HFFc6 (cell line): Measurements from ENCODE around the gene GRAMD1A. TPM values are rescaled to one million over a fixed set of nuclear protein-coding genes. Genes with fewer than 3 reads are reported as not detected.
A peak's percentile ranks its signal among the peaks of the same experiment; 100 is the strongest.
"Not testable (repeated sequence)": the region's sequence is repeated elsewhere in the genome, so short reads cannot be mapped to it uniquely, and the experiment has no call there.

Experiments
- DNase-seq: peaks from one replicate; pipeline ENCODE4 v3.0.0-alpha.2; 2018
- H3K27ac Mint-ChIP-seq: 2 replicates; pipeline ENCODE4 v1.8.0; 2020; ENCODE audit warnings: mild to moderate bottlenecking, mixed read lengths
- H3K27me3 Mint-ChIP-seq: 2 replicates; pipeline ENCODE4 v1.8.0; 2021; ENCODE audit warnings: mild to moderate bottlenecking, moderate library complexity, mixed read lengths; ENCODE audit not compliant: insufficient read depth
- H3K36me3 Mint-ChIP-seq: 2 replicates; pipeline ENCODE4 v1.8.0; 2021; ENCODE audit warnings: low read depth, mixed read lengths
- H3K4me1 Mint-ChIP-seq: 2 replicates; pipeline ENCODE4 v1.8.0; 2020; ENCODE audit warnings: low read depth, mixed read lengths
- H3K4me3 Mint-ChIP-seq: 2 replicates; pipeline ENCODE4 v1.8.0; 2020; ENCODE audit warnings: mild to moderate bottlenecking, moderate library complexity, mixed read lengths
- H3K9me3 Mint-ChIP-seq: 2 replicates; pipeline ENCODE4 v1.8.0; 2020; ENCODE audit warnings: mild to moderate bottlenecking, mixed read lengths
- CTCF ChIP-seq: fragments of 200-600 bp; sonication (generic); IDR thresholded peaks from 2 replicates; pipeline ENCODE4 v1.5.0; 2021; ENCODE audit warnings: antibody characterized with exemption, mild to moderate bottlenecking
- total RNA-seq, 6 experiments: library from RNA; stranded (reverse); fragmentation: NEBNext Ultra II Directional; extraction: Animal tissue kit (Norgen Biotek cat#: 25700); gene quantifications; 2 replicates in 1 of 6; 3 replicates in 5 of 6; pipeline ENCODE4 v1.2.3, GENCODE V29; 2021

Gene GRAMD1A
- total RNA-seq, 6 experiments from 2014 or later: 48.2 to 51.3 (median 50.0) TPM

DNA sequence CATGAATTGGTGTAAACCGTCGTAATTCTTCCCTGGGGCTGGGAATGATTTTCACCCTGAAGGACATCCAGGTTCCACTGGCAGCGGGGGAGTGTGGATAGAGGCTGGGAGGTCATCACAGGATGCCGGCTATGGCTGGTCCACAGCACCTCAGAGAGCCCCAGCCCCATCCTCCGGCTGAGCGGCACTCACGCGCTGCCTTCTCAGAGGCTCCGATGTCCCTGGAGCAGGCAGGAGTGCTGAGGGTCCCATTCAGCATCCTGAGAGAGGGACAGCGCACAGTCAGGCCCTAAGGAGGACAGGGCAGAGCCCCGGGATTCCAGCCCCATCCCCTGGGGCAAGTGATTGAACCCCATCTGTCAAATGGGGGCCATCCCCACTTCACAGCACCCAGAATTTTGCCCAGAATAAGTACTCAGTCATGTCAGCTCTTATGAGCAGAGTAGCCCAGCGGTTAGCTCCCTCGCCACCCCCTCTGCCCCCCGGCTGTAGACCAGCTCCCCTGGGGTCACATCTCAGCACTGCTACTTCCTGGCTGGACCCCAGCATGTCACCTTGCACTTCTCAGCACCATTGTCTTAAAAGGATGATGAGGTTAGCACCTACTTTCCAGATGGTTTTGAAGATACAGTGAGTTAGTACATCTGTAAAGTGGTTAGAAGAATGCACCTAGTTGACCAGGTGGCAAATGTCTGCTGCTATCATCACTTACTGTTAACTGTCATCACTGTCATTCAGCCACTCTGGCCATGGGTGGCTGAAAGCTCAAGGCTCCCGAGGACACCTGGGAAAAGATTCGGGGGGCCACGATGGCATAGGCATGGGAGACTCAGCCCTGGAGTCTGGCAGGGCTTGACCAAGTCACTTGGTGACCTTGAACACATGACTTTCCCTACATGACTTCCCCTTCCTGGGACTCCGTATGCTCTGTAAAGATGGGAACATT is 11.9 kb downstream of the GRAMD1A start:
- H3K4me1 Mint-ChIP-seq: peaks cover 1% of the 10 kb centered on the region
- H3K4me3 Mint-ChIP-seq: no peak overlapping the region
- peaks cover 12% of the 10 kb centered on the region; the same call in 1 of the 2 replicates for H3K36me3 Mint-ChIP-seq
- peaks cover 3% of the 10 kb centered on the region for H3K27me3 Mint-ChIP-seq
- H3K9me3 Mint-ChIP-seq: no peaks in the 10 kb centered on the region
- no peak for TF ChIP-seq CTCF
- no peak for DNase-seq
- H3K27ac Mint-ChIP-seq: no peak overlapping the region

GRCh38 chr19:35013041-35013819 is 13.1 kb downstream of the GRAMD1A start:
- no peak overlapping the region for H3K4me3 Mint-ChIP-seq
- H3K9me3 Mint-ChIP-seq: no peaks in the 10 kb centered on the region
- no peaks in the 10 kb centered on the region for H3K4me1 Mint-ChIP-seq
- DNase-seq: peak; percentile 16
- TF ChIP-seq CTCF: peak; percentile 94
- peaks cover 15% of the 10 kb centered on the region for H3K36me3 Mint-ChIP-seq
- H3K27ac Mint-ChIP-seq: no peak overlapping the region
- peaks cover 4% of the 10 kb centered on the region for H3K27me3 Mint-ChIP-seq

DNA sequence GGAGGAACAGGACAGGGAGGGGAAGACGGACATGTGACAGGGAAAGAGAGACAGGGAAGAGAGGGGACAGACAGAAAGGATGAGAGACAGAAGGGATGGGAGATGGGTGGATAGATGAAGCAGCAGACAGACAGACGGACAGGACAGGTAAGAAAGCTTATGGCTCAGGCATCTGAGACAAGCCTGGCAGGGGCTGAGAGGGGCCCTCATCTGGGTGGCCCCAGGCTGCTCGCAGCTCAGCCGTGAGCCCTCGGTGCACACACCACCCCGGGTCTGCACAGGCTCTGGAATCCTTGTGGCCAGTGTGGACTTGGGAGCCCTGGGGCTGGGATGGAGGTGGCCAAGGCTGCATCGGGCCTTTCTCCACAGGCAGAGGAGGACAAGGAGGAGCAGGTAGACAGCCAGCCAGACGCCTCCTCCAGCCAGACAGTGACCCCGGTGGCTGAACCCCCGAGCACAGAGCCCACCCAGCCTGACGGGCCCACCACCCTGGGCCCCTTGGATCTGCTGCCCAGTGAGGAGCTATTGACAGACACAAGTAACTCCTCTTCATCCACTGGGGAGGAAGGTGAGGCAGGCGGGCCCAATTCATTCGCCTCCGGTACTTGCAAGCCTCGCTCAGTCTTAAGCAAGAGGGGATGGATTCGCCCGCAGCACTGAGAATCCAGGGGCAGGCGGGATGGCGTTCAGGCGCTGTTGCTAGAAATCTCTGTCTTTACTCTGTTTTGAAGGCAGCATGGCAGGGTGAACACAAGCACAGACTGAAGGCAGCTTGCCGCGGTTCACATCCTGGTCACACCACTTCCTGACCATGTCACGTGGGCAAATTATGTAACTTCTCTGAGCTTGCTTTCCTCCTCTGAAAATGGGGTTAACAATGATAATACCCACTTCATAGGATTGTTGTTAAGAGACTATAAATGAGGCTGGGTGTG is 14.0 kb downstream of the GRAMD1A start:
- H3K27me3 Mint-ChIP-seq: peaks cover 4% of the 10 kb centered on the region
- H3K4me3 Mint-ChIP-seq: no peak overlapping the region

GRCh38 chr19:35014774-35015173 is 14.7 kb downstream of the GRAMD1A start:
- H3K4me3 Mint-ChIP-seq, DNase-seq, H3K27me3 Mint-ChIP-seq, H3K27ac Mint-ChIP-seq, H3K4me1 Mint-ChIP-seq, H3K9me3 Mint-ChIP-seq: not testable (repeated sequence)
- H3K36me3 Mint-ChIP-seq: peaks cover 24% of the 10 kb centered on the region

More for the DNA sequence above, 14.0 kb downstream of the GRAMD1A start:
- Mint-ChIP-seq H3K9me3 (no peaks in the 10 kb centered on the region), H3K27ac (no peak overlapping the region; the same call in 1 of the 2 replicates), H3K4me1 (no peaks in the 10 kb centered on the region), H3K36me3 (peaks cover 20% of the 10 kb centered on the region)
- no peak for DNase-seq
- TF ChIP-seq CTCF: no peak

DNA sequence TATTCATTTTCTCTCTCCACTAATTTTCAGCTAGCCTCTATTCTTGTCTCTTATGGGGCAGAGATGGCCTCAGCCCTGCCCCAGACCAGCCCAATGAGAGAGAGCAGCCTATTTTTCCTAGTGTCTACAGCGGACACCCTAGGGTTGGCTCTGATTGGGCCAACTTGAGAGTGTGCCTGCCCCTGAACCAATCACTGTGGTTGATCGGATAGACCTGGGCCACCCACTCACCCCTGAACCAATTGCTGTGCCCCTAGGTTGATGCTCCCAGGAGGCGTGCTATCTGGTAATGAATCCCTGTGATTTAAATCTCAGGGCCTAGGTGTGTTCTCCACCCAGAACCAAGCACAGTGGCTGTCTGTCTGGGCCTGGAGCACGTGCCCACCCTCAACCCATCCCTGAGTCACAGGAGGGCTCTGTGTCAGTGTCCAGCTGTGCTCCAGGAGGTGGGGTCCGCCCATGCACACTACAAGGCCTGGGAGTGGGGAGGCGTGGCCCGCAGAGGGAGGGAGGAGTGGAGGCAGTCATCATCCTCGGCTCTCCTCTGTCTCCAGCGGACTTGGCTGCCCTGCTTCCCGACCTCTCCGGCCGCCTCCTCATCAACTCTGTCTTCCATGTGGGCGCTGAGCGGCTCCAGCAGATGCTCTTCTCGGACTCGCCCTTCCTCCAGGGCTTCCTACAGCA is 15.3 kb downstream of the GRAMD1A start:
- Mint-ChIP-seq H3K4me3 (no peak overlapping the region), H3K9me3 (no peaks in the 10 kb centered on the region), H3K27ac (no peak overlapping the region), H3K36me3 (peaks cover 26% of the 10 kb centered on the region), H3K4me1 (no peaks in the 10 kb centered on the region), H3K27me3 (peaks cover 4% of the 10 kb centered on the region)
- TF ChIP-seq CTCF: no peak
- DNase-seq: no peak
